GM12892 (cell line): Measurements from ENCODE around the gene ADAM17.

ENCODE experiments used
- POLR2A ChIP-seq: IDR thresholded peaks from 2 replicates; pipeline ENCODE4 v1.6.1; 2011; ENCODE audit warnings: low read depth, low read length, control low read depth
- TAF1 ChIP-seq: IDR thresholded peaks from 2 replicates; pipeline ENCODE4 v1.6.1; 2011; ENCODE audit warnings: low read depth, mild to moderate bottlenecking, control low read depth, low read length, borderline replicate concordance

DNA sequence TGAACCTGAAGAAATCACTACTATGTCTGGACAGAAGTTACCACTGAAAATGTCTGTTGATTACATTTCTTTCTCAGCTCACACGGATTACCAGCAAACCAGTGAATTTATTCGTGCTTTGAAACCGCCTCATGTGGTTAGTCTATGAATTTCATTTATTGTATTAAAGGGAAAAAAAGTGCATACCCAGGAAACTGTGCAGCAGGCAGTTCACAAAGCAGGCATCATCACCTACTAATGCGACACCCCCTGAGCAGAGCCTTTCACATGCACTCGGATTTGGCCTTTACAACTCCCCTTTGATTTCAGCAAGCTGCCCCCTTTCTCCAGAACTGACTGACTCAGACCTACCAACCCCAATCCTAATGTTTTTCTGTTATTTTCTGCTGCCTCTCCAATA lies 112.1 kb downstream of the ADAM17 start:
- TF ChIP-seq TAF1 (no peak), POLR2A (no peak)
